ENCODE measurements around the gene FBLIM1.

DNA sequence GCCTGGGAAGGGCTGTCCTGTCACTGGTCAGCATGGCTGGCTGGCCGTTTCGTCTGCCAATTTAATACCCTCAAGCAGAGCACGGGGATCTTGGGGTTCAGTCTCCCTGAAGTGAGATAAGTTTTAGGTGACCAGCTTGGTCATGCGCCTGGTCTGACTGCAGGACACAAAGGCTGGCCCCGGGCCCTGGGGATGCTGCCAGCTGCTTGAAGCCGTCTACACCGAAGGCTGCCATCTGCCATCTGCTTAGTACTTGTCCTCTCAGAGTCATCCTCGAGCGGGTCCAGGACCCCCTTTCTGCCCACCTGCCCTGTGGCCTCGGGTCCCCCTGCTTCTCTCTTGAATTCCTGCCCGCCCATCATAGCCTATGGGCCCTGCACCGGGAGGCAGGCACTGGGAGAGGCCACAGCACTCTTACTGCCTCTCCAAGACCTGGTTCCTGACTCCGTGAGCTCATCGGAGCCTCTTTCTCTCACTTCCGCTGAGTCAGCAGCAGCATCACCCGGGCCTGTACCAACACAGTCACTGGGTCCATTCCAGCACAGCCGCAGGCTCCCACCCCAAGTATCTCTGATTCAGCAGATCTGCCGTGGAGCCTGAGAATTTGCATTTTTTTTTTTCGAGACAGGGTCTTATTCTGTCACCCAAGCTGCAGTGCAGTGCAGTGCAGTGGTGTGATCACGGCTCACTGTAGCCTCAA is 7.0 kb downstream of the FBLIM1 start:
- TF ChIP-seq, protein P1, sequence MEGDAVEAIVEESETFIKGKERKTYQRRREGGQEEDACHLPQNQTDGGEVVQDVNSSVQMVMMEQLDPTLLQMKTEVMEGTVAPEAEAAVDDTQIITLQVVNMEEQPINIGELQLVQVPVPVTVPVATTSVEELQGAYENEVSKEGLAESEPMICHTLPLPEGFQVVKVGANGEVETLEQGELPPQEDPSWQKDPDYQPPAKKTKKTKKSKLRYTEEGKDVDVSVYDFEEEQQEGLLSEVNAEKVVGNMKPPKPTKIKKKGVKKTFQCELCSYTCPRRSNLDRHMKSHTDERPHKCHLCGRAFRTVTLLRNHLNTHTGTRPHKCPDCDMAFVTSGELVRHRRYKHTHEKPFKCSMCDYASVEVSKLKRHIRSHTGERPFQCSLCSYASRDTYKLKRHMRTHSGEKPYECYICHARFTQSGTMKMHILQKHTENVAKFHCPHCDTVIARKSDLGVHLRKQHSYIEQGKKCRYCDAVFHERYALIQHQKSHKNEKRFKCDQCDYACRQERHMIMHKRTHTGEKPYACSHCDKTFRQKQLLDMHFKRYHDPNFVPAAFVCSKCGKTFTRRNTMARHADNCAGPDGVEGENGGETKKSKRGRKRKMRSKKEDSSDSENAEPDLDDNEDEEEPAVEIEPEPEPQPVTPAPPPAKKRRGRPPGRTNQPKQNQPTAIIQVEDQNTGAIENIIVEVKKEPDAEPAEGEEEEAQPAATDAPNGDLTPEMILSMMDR (IDR thresholded peaks at IDR 0.05): no peak
- no peak for TF ChIP-seq POLR2A (IDR thresholded peaks at IDR 0.05)

Measured in Peyer's patch (tissue), 4 donors.